Activated CD4-positive, CD25-positive, alpha-beta regulatory T cell (primary cell): Measurements from ENCODE around the gene ALS2CL.

ENCODE experiments used
- DNase-seq, 4 experiments: peaks; one replicate each; lab custom pipeline; 2025; lab: John Stamatoyannopoulos, UW

ALS2CL gene

GRCh38 chr3:46677411-46677726 lies 16.1 kb downstream of the ALS2CL start:
- no peak for DNase-seq

GRCh38 chr3:46676601-46677410 lies 16.7 kb downstream of the ALS2CL start:
- DNase-seq: no peak

GRCh38 chr3:46675843-46676567 lies 17.5 kb downstream of the ALS2CL start:
- no peak for DNase-seq

GRCh38 chr3:46675426-46675825 lies 18.1 kb downstream of the ALS2CL start:
- no peak for DNase-seq

GRCh38 chr3:46674031-46674845 lies 19.2 kb downstream of the ALS2CL start:
- DNase-seq: no peak

GRCh38 chr3:46673151-46674030 lies 20.1 kb downstream of the ALS2CL start:
- DNase-seq: no peak

- no peak for DNase-seq
Measured at GRCh38 chr3:46672349-46672695, 21.2 kb downstream of the ALS2CL start.

GRCh38 chr3:46671541-46672348 lies 21.7 kb downstream of the ALS2CL start:
- no peak for DNase-seq

GRCh38 chr3:46670891-46671427 lies 22.5 kb downstream of the ALS2CL start:
- DNase-seq: no peak

- DNase-seq: no peak
Measured at GRCh38 chr3:46670000-46670890, 23.2 kb downstream of the ALS2CL start.

GRCh38 chr3:46669191-46669999 lies 24.1 kb downstream of the ALS2CL start:
- DNase-seq: no peak

GRCh38 chr3:46668591-46668990 lies 24.9 kb downstream of the ALS2CL start:
- DNase-seq: no peak

GRCh38 chr3:46668116-46668515 lies 25.4 kb downstream of the ALS2CL start:
- DNase-seq: no peak

- no peak for DNase-seq
Measured at GRCh38 chr3:46667657-46668056, 25.8 kb downstream of the ALS2CL start.

GRCh38 chr3:46667061-46667621 lies 26.3 kb downstream of the ALS2CL start:
- DNase-seq: no peak

- no peak for DNase-seq
Measured at GRCh38 chr3:46666453-46666845, 27.0 kb downstream of the ALS2CL start.

- no peak for DNase-seq
Measured at GRCh38 chr3:46665763-46666452, 27.6 kb downstream of the ALS2CL start.
